ENCODE measurements around the gene ELL2.
"Not testable (repeated sequence)": the region's sequence is repeated elsewhere in the genome, so short reads cannot be mapped to it uniquely, and the experiment has no call there.

The ELL2 gene

GRCh38 chr5:95927927-95928723 lies 33.5 kb downstream of the ELL2 start:
- DNase-seq: no peak

- not testable (repeated sequence) for DNase-seq
Observed at GRCh38 chr5:95927300-95927699, 34.4 kb downstream of the ELL2 start.

- DNase-seq: no peak
Observed at GRCh38 chr5:95925939-95926338, 35.7 kb downstream of the ELL2 start.

GRCh38 chr5:95925378-95925744 lies 36.3 kb downstream of the ELL2 start:
- DNase-seq: no peak

GRCh38 chr5:95924720-95925377 lies 36.8 kb downstream of the ELL2 start:
- DNase-seq: no peak

- DNase-seq: no peak
Observed at GRCh38 chr5:95923918-95924544, 37.6 kb downstream of the ELL2 start.

- DNase-seq: no peak
Observed at GRCh38 chr5:95922798-95923197, 38.9 kb downstream of the ELL2 start.

- no peak for DNase-seq
Observed at GRCh38 chr5:95921501-95921900, 40.1 kb downstream of the ELL2 start.

- DNase-seq: no peak
Observed at GRCh38 chr5:95920822-95921221, 40.8 kb downstream of the ELL2 start.

GRCh38 chr5:95919658-95920057 lies 42.0 kb downstream of the ELL2 start:
- DNase-seq: no peak

- DNase-seq: no peak
Observed at GRCh38 chr5:95918421-95919006, 43.1 kb downstream of the ELL2 start.

GRCh38 chr5:95917207-95917606 lies 44.4 kb downstream of the ELL2 start:
- no peak for DNase-seq

- no peak for DNase-seq
Observed at GRCh38 chr5:95916687-95917085, 45.0 kb downstream of the ELL2 start.

- DNase-seq: no peak
Observed at GRCh38 chr5:95915999-95916686, 45.5 kb downstream of the ELL2 start.

GRCh38 chr5:95913663-95914062 lies 48.0 kb downstream of the ELL2 start:
- DNase-seq: no peak

- DNase-seq: no peak
Observed at GRCh38 chr5:95912029-95912428, 49.6 kb downstream of the ELL2 start.

- no peak for DNase-seq
Observed at GRCh38 chr5:95910521-95910920, 51.1 kb downstream of the ELL2 start.

GRCh38 chr5:95909738-95910137 lies 51.9 kb downstream of the ELL2 start:
- DNase-seq: no peak

GRCh38 chr5:95908799-95909198 lies 52.9 kb downstream of the ELL2 start:
- no peak for DNase-seq

- DNase-seq: no peak
Observed at GRCh38 chr5:95907740-95908706, 53.6 kb downstream of the ELL2 start.

GRCh38 chr5:95907067-95907705 lies 54.5 kb downstream of the ELL2 start:
- DNase-seq: no peak
